BE2C (cell line): ENCODE results near the gene SPO11.

Experiments
- DNase-seq: peaks from one replicate; pipeline ENCODE4 v3.0.0-alpha.2; 2020
- H3K27me3 ChIP-seq: fragments of 250-450 bp; sonication (Bioruptor Pico); 2 replicates; pipeline ENCODE4 v1.5.1; 2020; ENCODE audit warnings: mild to moderate bottlenecking
- H3K36me3 ChIP-seq: fragments of 250-450 bp; sonication (Bioruptor Pico); 2 replicates; pipeline ENCODE4 v1.5.1; 2020; ENCODE audit warnings: mild to moderate bottlenecking
- H3K4me1 ChIP-seq: fragments of 250-450 bp; sonication (Bioruptor Pico); 2 replicates; pipeline ENCODE4 v1.5.1; 2020
- H3K4me3 ChIP-seq: 2 replicates; pipeline ENCODE4 v1.5.1; 2011; ENCODE audit warnings: low read depth, low read length
- H3K9me3 ChIP-seq: fragments of 250-450 bp; sonication (Bioruptor Pico); 2 replicates; pipeline ENCODE4 v1.5.1; 2020
- CTCF ChIP-seq: IDR thresholded peaks from 2 replicates; pipeline ENCODE4 v1.5.1; 2012; ENCODE audit warnings: mild to moderate bottlenecking, low read depth, low read length

The SPO11 gene

GRCh38 chr20:57379263-57379647 lies 49.7 kb downstream of the SPO11 start:
- Histone ChIP-seq H3K9me3 (no peaks in the 10 kb centered on the region), H3K4me1 (no peaks in the 10 kb centered on the region), H3K27me3 (no peaks in the 10 kb centered on the region), H3K4me3 (no peak overlapping the region), H3K36me3 (peaks cover 56% of the 10 kb centered on the region)
- TF ChIP-seq CTCF: no peak
- DNase-seq: no peak

GRCh38 chr20:57380081-57380750 lies 50.6 kb downstream of the SPO11 start:
- Histone ChIP-seq H3K4me1 (no peaks in the 10 kb centered on the region), H3K9me3 (no peaks in the 10 kb centered on the region), H3K4me3 (no peak overlapping the region), H3K27me3 (no peaks in the 10 kb centered on the region), H3K36me3 (peaks cover 50% of the 10 kb centered on the region)
- DNase-seq: no peak
- no peak for TF ChIP-seq CTCF

GRCh38 chr20:57381596-57382503 lies 52.2 kb downstream of the SPO11 start:
- Histone ChIP-seq H3K36me3 (peaks cover 33% of the 10 kb centered on the region), H3K4me3 (no peak overlapping the region)
- peak; percentile 99 for TF ChIP-seq CTCF

GRCh38 chr20:57382516-57382915 lies 52.9 kb downstream of the SPO11 start:
- TF ChIP-seq CTCF: no peak
- peaks cover 27% of the 10 kb centered on the region for H3K36me3 ChIP-seq
- H3K4me1 ChIP-seq: no peaks in the 10 kb centered on the region
- no peaks in the 10 kb centered on the region for H3K27me3 ChIP-seq
- no peaks in the 10 kb centered on the region for H3K9me3 ChIP-seq
- H3K4me3 ChIP-seq: no peak overlapping the region
- DNase-seq: no peak

More at GRCh38 chr20:57381596-57382503, 52.2 kb downstream of the SPO11 start:
- H3K9me3 ChIP-seq: no peaks in the 10 kb centered on the region
- no peaks in the 10 kb centered on the region for H3K4me1 ChIP-seq
- peak; percentile 78 for DNase-seq
- H3K27me3 ChIP-seq: no peaks in the 10 kb centered on the region

- Histone ChIP-seq H3K9me3 (no peaks in the 10 kb centered on the region), H3K27me3 (no peaks in the 10 kb centered on the region), H3K4me1 (no peaks in the 10 kb centered on the region), H3K4me3 (no peak overlapping the region), H3K36me3 (peaks cover 16% of the 10 kb centered on the region)
- no peak for DNase-seq
- no peak for TF ChIP-seq CTCF
These were observed 54.1 kb downstream of the SPO11 start for GRCh38 chr20:57383447-57384347.
